ENCODE data around the gene TNFAIP8. TPM values are rescaled to one million over a fixed set of nuclear protein-coding genes. Genes with fewer than 3 reads are reported as not detected.

The TNFAIP8 gene
- total RNA-seq, 1 experiment from 2014 or later: 7.3 TPM

GRCh38 chr5:119357270-119357669, 1.5 kb downstream of the TNFAIP8 start:
- no peak for DNase-seq
- WGBS (ENCODE audit: extremely low coverage, insufficient read length, low lambda C conversion rate): no CpG with 5 or more reads among the region's 3 CpGs
- H3K27ac Mint-ChIP-seq: no peak overlapping the region
- Histone ChIP-seq H3K14ac (ENCODE audit: insufficient read depth, low read length) (no peak overlapping the region), H3K79me1 (ENCODE audit: insufficient read depth, low read depth, low read length, poor library complexity, severe bottlenecking) (no peaks in the 10 kb centered on the region), H3K4ac (ENCODE audit: low read depth, low read length) (no peak overlapping the region), H4K20me1 (ENCODE audit: control insufficient read depth, insufficient read depth, insufficient read length) (no peaks in the 10 kb centered on the region), H3K4me1 (ENCODE audit: insufficient read depth, low read length) (peaks cover 16% of the 10 kb centered on the region; the same call in 1 of the 2 replicates), H3K23ac (ENCODE audit: insufficient read length, low read depth, low read length) (no peak overlapping the region), H3K56ac (ENCODE audit: insufficient read length, low read depth, low read length) (no peak overlapping the region), H2BK5ac (ENCODE audit: insufficient read length, low read length) (no peak overlapping the region), H3K9ac (ENCODE audit: extremely low read depth, insufficient read length, low read length) (no peak overlapping the region), H4K5ac (ENCODE audit: insufficient read length, low read depth, low read length) (no peak overlapping the region), H3K27me3 (ENCODE audit: insufficient read depth, low read length) (no peaks in the 10 kb centered on the region), H4K91ac (ENCODE audit: insufficient read length, low read depth, low read length) (no peak overlapping the region), H2BK20ac (ENCODE audit: low read depth, low read length, poor library complexity, severe bottlenecking) (no peak overlapping the region), H3K27ac (ENCODE audit: insufficient read length, low read depth, low read length) (no peak overlapping the region), H3K79me2 (ENCODE audit: insufficient read depth, low read length) (no peaks in the 10 kb centered on the region), H2BK15ac (ENCODE audit: low read depth, low read length) (no peak overlapping the region), H3K23me2 (ENCODE audit: insufficient read length, low read depth, low read length, poor library complexity, severe bottlenecking) (peaks cover 14% of the 10 kb centered on the region), H2BK12ac (ENCODE audit: insufficient read length, low read depth, low read length) (no peak overlapping the region), H3K9me3 (ENCODE audit: control insufficient read depth, low read depth, low read length) (no peaks in the 10 kb centered on the region), H4K8ac (replicated peaks; ENCODE audit: insufficient read length, low read depth, low read length) (no peak overlapping the region), H3K18ac (ENCODE audit: insufficient read length, low read depth, low read length) (no peak overlapping the region), H3K4me2 (ENCODE audit: insufficient read depth, insufficient read length, low read length) (peak overlapping the region; percentile 92), H2AFZ (ENCODE audit: low read length) (no peak overlapping the region), H2AK5ac (ENCODE audit: insufficient read length, low read length) (no peak overlapping the region), H2BK120ac (ENCODE audit: low read depth, low read length, poor library complexity, severe bottlenecking) (no peak overlapping the region), H3T11ph (ENCODE audit: low read length) (no peak overlapping the region)
- H3K36me3 Mint-ChIP-seq (ENCODE audit: insufficient read depth in 1 of 3, low read depth in 3 of 3): no peaks in the 10 kb centered on the region
- H3K4me1 Mint-ChIP-seq: peaks cover 68% of the 10 kb centered on the region in 2 experiments
- no peaks in the 10 kb centered on the region for H3K9me3 Mint-ChIP-seq
- H3K4me3 Mint-ChIP-seq: peak overlapping the region in 1 of 2 experiments; percentile 88; a peak in 1 of 5 replicates
- peaks cover 21% of the 10 kb centered on the region for H3K27me3 Mint-ChIP-seq (ENCODE audit: low read depth)
- TF ChIP-seq CTCF (conservative IDR thresholded peaks at IDR 0.05): no peak

Measured in H9 (cell line).